Hepatocyte (in vitro differentiated cells): ENCODE data around the gene OTOGL. TPM values are rescaled to one million over a fixed set of nuclear protein-coding genes. Genes with fewer than 3 reads are reported as not detected.

ENCODE experiments used
- DNase-seq: peaks from one replicate; pipeline ENCODE4 v3.0.0-alpha.2; 2016; ENCODE audit warnings: low spot score
- H2AFZ ChIP-seq: fragments of 200-600 bp; sonication (generic); 2 replicates; pipeline ENCODE4 v1.6.0; 2016; ENCODE audit warnings: antibody characterized with exemption, mild to moderate bottlenecking
- H3K27ac ChIP-seq: fragments of 200-600 bp; sonication (generic); 2 replicates; pipeline ENCODE4 v1.5.1; 2016; ENCODE audit warnings: mild to moderate bottlenecking
- H3K27me3 ChIP-seq: fragments of 200-600 bp; sonication (generic); 2 replicates; pipeline ENCODE4 v1.6.1; 2016
- H3K36me3 ChIP-seq: fragments of 200-600 bp; sonication (generic); replicated peaks from 2 replicates; pipeline ENCODE4 v1.5.1; 2016; ENCODE audit warnings: low read depth; ENCODE audit not compliant: insufficient read depth
- H3K4me1 ChIP-seq: fragments of 200-600 bp; sonication (generic); 2 replicates; pipeline ENCODE4 v1.5.1; 2016; ENCODE audit warnings: mild to moderate bottlenecking, moderate library complexity; ENCODE audit not compliant: insufficient read depth
- H3K4me2 ChIP-seq: fragments of 200-600 bp; sonication (generic); 2 replicates; pipeline ENCODE4 v1.6.0; 2016
- H3K4me3 ChIP-seq: fragments of 200-600 bp; sonication (generic); 2 replicates; pipeline ENCODE4 v1.5.1; 2016; ENCODE audit warnings: mild to moderate bottlenecking
- H3K79me2 ChIP-seq: fragments of 200-600 bp; sonication (generic); 2 replicates; pipeline ENCODE4 v1.6.0; 2017; ENCODE audit warnings: mild to moderate bottlenecking
- H3K9me2 ChIP-seq: fragments of 200-600 bp; sonication (generic); replicated peaks from 2 replicates; pipeline ENCODE4 v1.6.0; 2017; ENCODE audit warnings: mild to moderate bottlenecking; ENCODE audit not compliant: insufficient read depth
- H3K9me3 ChIP-seq: fragments of 200-600 bp; sonication (generic); 2 replicates; pipeline ENCODE4 v1.5.1; 2016; ENCODE audit warnings: low read depth, mild to moderate bottlenecking
- H4K20me1 ChIP-seq: fragments of 200-600 bp; sonication (generic); 2 replicates; pipeline ENCODE4 v1.6.0; 2016; ENCODE audit warnings: mild to moderate bottlenecking; ENCODE audit not compliant: insufficient read depth, poor library complexity, severe bottlenecking
- EZH2 ChIP-seq: fragments of 200-600 bp; sonication (generic); IDR thresholded peaks from 2 replicates; pipeline ENCODE4 v1.6.1; 2016; ENCODE audit warnings: antibody characterized with exemption, mild to moderate bottlenecking, borderline replicate concordance
- EZH2phosphoT487 ChIP-seq: fragments of 200-600 bp; sonication (generic); IDR thresholded peaks from one replicate; pipeline ENCODE4 v1.6.1; 2018; ENCODE audit warnings: antibody characterized with exemption, mild to moderate bottlenecking, low read depth, moderate library complexity; ENCODE audit not compliant: unreplicated experiment, severe bottlenecking
- WGBS: methylation state at CpG from one replicate; pipeline ENCODE4 v1.1.6; 2016; ENCODE audit warnings: low lambda C conversion rate; ENCODE audit errors: missing lambda C conversion rate; 5-methylcytosine and 5-hydroxymethylcytosine counted together
- polyA plus RNA-seq: library from polyadenylated mRNA; unstranded; fragments of >200 nt; fragmentation: Nextera tagmentation; extraction: Ambion mirVana; gene quantifications from 2 replicates; pipeline ENCODE4 v1.2.1, GENCODE V29; 2016
- total RNA-seq: library from RNA; depleted of rRNA; stranded (reverse); fragments of >200 nt; gene quantifications from 2 replicates; pipeline ENCODE4 v1.2.3, GENCODE V29; 2014
- TF ChIP-seq, protein P1 (sequence below): fragments of 200-600 bp; sonication (generic); IDR thresholded peaks from 2 replicates; pipeline ENCODE4 v1.5.1; 2016; ENCODE audit warnings: antibody characterized with exemption, mild to moderate bottlenecking; ENCODE audit not compliant: poor library complexity

Gene OTOGL
- total and polyA plus RNA-seq, 2 experiments from 2014 or later, result 0.33 TPM; not detected in 1

DNA sequence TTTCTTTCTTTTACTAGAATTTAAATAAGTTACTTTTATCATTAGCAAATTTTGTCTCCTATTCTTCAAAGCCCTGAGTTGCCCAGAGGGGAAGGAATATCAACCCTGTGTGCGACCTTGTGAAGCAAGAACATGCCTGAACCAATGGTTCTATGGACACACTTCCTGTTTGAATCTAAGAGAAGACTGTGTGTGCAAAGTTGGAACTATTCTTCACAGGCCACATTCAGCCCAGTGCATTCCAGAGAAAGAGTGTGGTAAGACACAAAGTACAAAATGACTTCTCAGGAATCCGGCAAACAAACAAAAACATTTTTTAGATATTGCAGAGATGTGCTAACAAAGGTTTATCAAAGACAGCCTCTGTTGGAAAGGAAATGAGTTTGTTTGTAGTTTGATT lies 253.9 kb downstream of the OTOGL start:
- DNase-seq, result peak; percentile 4

DNA sequence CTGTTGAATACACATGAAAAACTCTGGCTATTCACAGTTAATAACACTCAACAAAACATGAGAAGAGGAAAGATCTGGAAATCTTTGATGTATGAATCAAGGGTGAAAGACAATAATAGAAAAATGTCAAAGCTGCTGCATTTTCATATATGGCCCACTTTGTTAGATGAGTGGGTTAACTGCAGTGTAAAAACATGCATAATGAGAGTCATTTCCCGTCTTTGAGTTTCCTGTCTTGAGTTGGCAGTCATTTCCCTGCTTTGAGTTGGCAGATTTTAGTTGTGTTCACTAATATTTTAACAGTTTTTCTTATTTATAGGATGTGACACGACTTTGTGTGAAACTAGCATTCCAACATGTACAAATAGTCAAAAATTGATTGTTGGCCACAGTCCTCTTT lies 256.8 kb downstream of the OTOGL start:
- Histone ChIP-seq H4K20me1 (no peaks in the 10 kb centered on the region), H3K9me2 (no peaks in the 10 kb centered on the region), H3K27me3 (no peaks in the 10 kb centered on the region), H2AFZ (no peak overlapping the region), H3K79me2 (no peaks in the 10 kb centered on the region), H3K4me2 (no peak overlapping the region), H3K9me3 (no peaks in the 10 kb centered on the region), H3K36me3 (no peaks in the 10 kb centered on the region), H3K27ac (no peak overlapping the region), H3K4me3 (no peak overlapping the region), H3K4me1 (no peaks in the 10 kb centered on the region)
- no peak for DNase-seq
- 63% methylated on average over 2 of the region's 2 CpGs for WGBS
- TF ChIP-seq EZH2phosphoT487, result no peak
- TF ChIP-seq, protein P1, sequence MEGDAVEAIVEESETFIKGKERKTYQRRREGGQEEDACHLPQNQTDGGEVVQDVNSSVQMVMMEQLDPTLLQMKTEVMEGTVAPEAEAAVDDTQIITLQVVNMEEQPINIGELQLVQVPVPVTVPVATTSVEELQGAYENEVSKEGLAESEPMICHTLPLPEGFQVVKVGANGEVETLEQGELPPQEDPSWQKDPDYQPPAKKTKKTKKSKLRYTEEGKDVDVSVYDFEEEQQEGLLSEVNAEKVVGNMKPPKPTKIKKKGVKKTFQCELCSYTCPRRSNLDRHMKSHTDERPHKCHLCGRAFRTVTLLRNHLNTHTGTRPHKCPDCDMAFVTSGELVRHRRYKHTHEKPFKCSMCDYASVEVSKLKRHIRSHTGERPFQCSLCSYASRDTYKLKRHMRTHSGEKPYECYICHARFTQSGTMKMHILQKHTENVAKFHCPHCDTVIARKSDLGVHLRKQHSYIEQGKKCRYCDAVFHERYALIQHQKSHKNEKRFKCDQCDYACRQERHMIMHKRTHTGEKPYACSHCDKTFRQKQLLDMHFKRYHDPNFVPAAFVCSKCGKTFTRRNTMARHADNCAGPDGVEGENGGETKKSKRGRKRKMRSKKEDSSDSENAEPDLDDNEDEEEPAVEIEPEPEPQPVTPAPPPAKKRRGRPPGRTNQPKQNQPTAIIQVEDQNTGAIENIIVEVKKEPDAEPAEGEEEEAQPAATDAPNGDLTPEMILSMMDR, result no peak

More for the DNA sequence above, 253.9 kb downstream of the OTOGL start:
- TF ChIP-seq EZH2phosphoT487, result no peak
- TF ChIP-seq EZH2, result no peak
- TF ChIP-seq, protein P1, result no peak
- no peak overlapping the region for H3K4me2 ChIP-seq
- H3K36me3 ChIP-seq, result no peaks in the 10 kb centered on the region
- no peaks in the 10 kb centered on the region for H3K9me3 ChIP-seq
- 89% methylated on average over 2 of the region's 2 CpGs for WGBS
- H3K9me2 ChIP-seq, result no peaks in the 10 kb centered on the region
- H3K79me2 ChIP-seq, result no peaks in the 10 kb centered on the region
- H4K20me1 ChIP-seq, result no peaks in the 10 kb centered on the region
- no peaks in the 10 kb centered on the region for H3K27me3 ChIP-seq
- no peak overlapping the region for H2AFZ ChIP-seq
- H3K27ac ChIP-seq, result no peak overlapping the region
- H3K4me3 ChIP-seq, result no peak overlapping the region
- no peaks in the 10 kb centered on the region for H3K4me1 ChIP-seq

DNA sequence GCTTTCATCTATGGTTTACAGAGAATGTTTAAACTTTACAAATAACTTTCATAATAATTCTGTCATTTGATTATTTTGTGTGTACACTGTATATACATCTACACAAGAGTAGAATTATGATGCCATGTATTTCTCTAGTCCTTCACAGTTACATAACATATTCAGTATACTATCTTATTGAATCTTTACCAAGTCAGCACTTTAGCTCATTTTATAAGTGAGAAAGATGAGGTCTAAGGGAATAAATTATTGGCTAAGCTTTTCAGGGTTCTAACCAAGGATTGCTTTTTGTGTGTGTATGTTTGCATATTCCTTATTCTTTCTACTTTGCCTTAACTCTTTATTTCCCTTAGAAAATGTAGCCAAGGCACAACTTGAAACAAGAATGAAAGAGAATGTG lies 260.4 kb downstream of the OTOGL start:
- TF ChIP-seq, protein P1, result no peak
- no peak for TF ChIP-seq EZH2
- TF ChIP-seq EZH2phosphoT487, result no peak
- no peaks in the 10 kb centered on the region for H3K36me3 ChIP-seq
- no peaks in the 10 kb centered on the region for H3K9me2 ChIP-seq
- no peak overlapping the region for H2AFZ ChIP-seq
- no peak overlapping the region for H3K4me2 ChIP-seq
- H3K27me3 ChIP-seq, result no peaks in the 10 kb centered on the region
- no peaks in the 10 kb centered on the region for H4K20me1 ChIP-seq
- no peak for DNase-seq
- no peaks in the 10 kb centered on the region for H3K9me3 ChIP-seq
- no peaks in the 10 kb centered on the region for H3K4me1 ChIP-seq
- no peak overlapping the region for H3K27ac ChIP-seq
- H3K4me3 ChIP-seq, result no peak overlapping the region
- no peaks in the 10 kb centered on the region for H3K79me2 ChIP-seq

DNA sequence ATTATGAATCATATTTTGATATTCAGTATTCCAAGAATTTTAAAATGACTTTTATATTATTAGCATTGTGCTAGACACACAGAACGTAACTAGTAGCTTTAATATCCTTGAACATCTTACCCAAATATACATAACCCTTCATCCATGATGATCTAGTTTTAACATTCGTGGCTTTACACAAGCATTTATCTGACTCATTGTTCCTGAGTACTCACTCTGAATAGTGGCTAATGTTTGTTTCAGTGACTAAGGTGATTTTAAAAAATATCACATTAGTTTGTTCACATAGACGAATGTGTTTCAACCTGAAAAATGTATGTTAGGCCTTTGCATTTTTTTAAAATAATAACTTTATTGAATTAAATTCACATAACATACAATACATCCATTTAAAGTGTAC lies 264.7 kb downstream of the OTOGL start:
- Histone ChIP-seq H3K4me2 (no peak overlapping the region), H3K79me2 (no peaks in the 10 kb centered on the region), H3K9me3 (no peaks in the 10 kb centered on the region), H3K4me3 (no peak overlapping the region), H2AFZ (no peak overlapping the region), H3K36me3 (no peaks in the 10 kb centered on the region), H3K27me3 (no peaks in the 10 kb centered on the region), H3K27ac (no peak overlapping the region), H3K4me1 (no peaks in the 10 kb centered on the region), H3K9me2 (no peaks in the 10 kb centered on the region), H4K20me1 (no peaks in the 10 kb centered on the region)
- 86% methylated on average over 3 of the region's 3 CpGs for WGBS
- DNase-seq, result no peak
- TF ChIP-seq EZH2phosphoT487 (no peak), EZH2 (no peak)
- TF ChIP-seq, protein P1, result no peak
